GM21360 (cell line): ENCODE data around the gene DIAPH1.
A peak's percentile ranks its signal among the peaks of the same experiment; 100 is the strongest.

Source experiments
- ATAC-seq: cut with Tn5 transposase; IDR thresholded peaks from one replicate; pipeline ENCODE4 v1.9.1; 2021; ENCODE audit warnings: mild to moderate bottlenecking, moderate library complexity; ENCODE audit not compliant: unreplicated experiment

DIAPH1 gene

DNA sequence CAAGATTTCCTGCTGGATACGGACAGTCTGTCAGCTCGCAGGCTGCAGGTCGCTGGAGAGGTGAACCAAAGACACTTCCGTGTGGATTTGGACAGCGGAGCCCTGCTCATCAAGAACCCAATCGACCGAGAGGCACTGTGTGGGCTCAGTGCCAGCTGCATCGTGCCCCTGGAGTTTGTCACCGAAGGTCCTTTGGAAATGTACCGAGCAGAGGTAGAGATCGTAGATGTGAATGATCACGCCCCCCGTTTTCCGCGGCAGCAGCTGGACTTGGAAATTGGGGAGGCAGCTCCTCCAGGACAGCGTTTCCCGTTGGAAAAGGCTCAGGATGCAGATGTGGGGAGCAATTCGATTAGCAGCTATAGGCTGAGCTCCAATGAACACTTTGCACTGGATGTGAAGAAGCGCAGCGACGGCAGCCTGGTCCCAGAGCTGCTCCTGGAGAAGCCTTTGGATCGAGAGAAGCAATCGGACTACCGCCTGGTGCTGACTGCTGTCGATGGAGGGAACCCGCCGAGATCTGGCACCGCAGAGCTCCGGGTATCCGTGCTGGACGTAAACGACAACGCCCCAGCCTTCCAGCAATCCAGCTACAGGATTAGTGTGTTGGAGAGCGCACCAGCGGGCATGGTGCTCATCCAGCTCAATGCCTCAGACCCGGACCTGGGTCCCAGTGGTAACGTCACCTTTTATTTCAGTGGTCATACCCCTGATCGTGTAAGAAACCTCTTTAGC is 133.3 kb downstream of the DIAPH1 start:
- ATAC-seq: no peak

DNA sequence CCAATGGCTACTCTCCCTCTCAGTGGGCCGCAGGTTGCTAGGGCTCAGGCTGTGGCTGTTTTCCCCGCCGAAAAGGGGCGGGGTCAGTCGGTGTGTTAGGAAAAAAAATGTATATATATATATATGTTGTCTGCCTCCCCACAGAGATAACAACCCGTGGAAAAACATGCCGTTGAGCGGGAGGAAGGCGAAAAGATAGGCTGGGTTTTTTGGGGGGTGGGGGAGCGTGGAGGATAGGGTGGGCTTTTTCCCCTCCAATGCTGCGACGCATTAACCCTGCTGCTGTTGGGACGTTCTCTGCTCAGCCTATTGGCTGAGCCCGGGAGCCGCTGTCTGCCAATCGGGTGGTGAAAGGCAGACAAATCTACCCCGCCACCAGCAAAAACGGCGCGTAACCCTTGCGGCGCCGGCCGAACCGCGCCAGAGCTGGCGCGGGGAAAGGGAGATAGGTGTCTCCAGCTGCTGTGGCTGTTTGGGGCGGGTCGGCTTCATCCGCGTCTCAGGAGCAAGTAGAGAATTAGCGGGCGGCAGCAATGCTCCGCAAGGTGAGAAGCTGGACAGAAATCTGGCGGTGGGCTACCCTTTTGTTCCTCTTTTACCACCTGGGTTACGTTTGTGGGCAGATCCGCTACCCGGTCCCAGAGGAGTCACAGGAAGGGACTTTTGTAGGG is 134.0 kb downstream of the DIAPH1 start, which contains the start of gene PCDHGC4:
PCDHGC4 (plus strand) TSS at position 390 of the 671 bp plus-strand sequence; CDS start at position 534, 144 bp downstream.
- ATAC-seq: no peak

DNA sequence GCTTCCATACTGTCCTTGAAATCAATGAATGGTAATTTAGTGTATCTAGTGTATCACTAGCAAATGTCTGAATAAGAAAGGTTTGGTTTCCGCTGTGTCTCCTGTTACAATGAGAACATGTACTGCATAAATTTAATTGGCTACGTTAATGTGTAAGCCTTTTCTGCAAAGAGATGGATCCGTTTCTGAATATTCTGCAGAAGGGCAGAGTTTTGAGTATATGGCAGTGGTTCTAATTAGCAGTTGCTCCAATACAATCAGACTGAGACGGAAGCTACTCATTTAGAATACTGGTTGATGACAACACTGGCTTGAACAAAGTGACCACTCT is 134.5 kb downstream of the DIAPH1 start:
- ATAC-seq: no peak

DNA sequence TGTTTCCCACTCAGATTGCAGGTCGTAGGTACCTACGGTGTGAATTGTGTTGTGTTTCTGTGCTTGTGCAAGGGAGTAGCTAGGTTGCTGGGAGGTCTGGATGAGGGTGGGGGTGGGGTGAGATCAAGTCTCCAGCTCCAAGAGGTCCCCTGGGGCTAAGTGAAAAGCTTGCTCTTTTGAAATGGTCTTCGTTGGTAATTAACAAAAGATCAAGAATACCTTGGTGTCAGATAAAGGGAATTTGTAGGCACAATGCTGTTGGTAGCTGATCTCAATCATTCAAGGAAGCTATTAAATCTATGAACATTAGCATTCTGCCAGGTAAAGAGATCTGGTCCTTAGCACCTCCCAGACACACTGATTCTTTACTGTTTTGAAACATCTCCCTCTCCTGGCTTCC is 134.9 kb downstream of the DIAPH1 start:
- no peak for ATAC-seq

DNA sequence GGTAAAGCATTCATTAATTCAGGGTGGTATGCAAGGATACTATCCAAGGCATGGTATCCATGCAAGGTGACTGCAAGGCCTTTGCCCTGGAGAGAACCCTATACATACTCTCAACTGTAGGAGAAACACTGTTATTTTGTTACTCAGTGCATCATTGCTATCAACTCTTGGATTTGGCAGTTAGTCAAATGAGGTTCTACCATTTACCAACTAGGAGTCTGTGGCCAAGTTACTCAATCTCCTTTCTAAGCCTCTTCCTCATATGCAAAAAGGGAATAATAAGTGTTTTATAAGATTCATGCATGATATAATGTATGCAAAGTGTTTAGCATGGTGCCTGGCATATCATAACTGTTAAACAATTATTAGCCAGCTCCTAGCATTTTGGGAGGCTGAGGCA is 139.0 kb downstream of the DIAPH1 start:
- no peak for ATAC-seq

DNA sequence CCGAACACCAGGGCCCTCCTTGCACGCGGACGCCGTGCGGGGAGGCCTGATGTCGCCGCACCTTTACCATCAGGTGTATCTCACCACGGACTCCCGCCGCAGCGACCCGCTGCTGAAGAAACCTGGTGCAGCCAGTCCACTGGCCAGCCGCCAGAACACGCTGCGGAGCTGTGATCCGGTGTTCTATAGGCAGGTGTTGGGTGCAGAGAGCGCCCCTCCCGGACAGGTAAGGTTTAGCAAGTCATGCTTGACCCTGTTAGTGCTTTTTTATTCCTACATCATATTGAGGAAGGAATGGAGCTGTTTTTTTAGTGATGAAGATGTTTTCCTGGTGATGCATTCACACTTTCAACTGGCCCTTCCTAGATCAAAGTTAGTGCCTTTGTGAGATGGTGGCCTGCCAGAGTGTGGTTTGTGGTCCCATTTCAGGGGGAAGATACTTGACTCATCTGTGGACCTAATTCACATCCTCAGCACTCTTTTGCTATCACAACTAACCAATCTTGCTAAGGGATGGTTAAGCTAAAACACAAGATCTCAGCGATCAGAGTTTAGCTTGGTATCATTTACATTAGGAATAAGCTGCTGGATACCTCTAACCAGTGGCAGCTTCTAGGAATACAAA is 140.4 kb downstream of the DIAPH1 start:
- no peak for ATAC-seq

DNA sequence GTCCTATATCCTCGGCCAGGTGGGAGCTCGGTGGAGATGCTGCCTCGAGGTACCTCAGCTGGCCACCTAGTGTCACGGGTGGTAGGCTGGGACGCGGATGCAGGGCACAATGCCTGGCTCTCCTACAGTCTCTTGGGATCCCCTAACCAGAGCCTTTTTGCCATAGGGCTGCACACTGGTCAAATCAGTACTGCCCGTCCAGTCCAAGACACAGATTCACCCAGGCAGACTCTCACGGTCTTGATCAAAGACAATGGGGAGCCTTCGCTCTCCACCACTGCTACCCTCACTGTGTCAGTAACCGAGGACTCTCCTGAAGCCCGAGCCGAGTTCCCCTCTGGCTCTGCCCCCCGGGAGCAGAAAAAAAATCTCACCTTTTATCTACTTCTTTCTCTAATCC is 141.0 kb downstream of the DIAPH1 start:
- no peak for ATAC-seq

DNA sequence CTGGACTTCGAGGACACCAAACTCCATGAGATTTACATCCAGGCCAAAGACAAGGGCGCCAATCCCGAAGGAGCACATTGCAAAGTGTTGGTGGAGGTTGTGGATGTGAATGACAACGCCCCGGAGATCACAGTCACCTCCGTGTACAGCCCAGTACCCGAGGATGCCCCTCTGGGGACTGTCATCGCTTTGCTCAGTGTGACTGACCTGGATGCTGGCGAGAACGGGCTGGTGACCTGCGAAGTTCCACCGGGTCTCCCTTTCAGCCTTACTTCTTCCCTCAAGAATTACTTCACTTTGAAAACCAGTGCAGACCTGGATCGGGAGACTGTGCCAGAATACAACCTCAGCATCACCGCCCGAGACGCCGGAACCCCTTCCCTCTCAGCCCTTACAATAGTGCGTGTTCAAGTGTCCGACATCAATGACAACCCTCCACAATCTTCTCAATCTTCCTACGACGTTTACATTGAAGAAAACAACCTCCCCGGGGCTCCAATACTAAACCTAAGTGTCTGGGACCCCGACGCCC is 141.7 kb downstream of the DIAPH1 start:
- no peak for ATAC-seq

DNA sequence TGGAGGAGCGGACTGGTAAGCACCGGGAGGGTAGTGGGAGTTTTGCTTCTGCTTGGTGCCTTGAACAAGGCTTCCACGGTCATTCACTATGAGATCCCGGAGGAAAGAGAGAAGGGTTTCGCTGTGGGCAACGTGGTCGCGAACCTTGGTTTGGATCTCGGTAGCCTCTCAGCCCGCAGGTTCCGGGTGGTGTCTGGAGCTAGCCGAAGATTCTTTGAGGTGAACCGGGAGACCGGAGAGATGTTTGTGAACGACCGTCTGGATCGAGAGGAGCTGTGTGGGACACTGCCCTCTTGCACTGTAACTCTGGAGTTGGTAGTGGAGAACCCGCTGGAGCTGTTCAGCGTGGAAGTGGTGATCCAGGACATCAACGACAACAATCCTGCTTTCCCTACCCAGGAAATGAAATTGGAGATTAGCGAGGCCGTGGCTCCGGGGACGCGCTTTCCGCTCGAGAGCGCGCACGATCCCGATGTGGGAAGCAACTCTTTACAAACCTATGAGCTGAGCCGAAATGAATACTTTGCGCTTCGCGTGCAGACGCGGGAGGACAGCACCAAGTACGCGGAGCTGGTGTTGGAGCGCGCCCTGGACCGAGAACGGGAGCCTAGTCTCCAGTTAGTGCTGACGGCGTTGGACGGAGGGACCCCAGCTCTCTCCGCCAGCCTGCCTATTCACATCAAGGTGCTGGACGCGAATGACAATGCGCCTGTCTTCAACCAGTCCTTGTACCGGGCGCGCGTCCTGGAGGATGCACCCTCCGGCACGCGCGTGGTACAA is 142.5 kb downstream of the DIAPH1 start:
- peak; percentile 29 for ATAC-seq

DNA sequence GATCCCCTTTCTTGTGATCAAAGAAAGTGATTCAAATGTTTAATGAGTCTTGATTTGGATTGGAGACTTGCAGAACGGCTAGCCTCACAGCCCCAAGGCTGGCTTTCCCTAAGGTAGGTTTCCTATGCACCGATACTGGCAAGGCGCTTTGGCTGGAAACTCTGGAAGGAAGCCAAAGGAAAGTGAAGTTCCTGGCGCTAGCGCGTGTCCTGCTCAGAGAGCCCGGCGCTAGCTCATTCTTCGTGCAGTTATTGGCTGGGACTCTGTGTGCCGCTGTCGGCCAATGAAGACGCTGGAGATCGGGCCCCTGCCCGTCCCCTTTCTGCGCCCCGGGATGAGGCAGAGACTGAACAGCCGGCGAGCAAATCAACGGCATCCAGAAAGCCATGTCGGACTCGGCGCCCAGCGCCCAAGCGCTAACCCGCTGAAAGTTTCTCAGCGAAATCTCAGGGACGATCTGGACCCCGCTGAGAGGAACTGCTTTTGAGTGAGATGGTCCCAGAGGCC is 143.1 kb downstream of the DIAPH1 start, which contains the start of gene PCDHGC3:
PCDHGC3 (plus strand) TSS at position 342 of the 507 bp plus-strand sequence; CDS start at position 493, 151 bp downstream.
- ATAC-seq: peak; percentile 97

DNA sequence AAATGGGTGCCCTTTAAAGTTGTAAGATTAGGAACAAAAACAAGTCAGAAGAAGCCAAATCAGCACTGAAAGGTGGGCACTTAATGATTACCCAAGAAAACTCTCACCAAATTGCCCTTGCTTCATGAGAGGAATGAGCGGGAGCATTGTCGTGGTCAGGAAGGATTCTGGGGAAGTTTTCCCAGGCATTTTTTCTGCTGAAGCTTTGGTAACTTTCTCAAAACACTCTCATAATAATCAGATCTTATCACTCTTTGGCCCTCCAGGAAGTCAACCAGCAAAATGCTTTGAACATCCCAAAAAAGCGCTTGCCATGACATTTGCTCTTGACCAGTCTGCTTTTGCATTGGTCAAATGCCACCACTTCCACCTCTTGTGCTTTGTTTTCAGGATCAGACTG is 153.4 kb downstream of the DIAPH1 start:
- ATAC-seq: no peak
